ENCODE measurements around the gene TTC7B.
A peak's percentile ranks its signal among the peaks of the same experiment; 100 is the strongest.

Gene TTC7B

DNA sequence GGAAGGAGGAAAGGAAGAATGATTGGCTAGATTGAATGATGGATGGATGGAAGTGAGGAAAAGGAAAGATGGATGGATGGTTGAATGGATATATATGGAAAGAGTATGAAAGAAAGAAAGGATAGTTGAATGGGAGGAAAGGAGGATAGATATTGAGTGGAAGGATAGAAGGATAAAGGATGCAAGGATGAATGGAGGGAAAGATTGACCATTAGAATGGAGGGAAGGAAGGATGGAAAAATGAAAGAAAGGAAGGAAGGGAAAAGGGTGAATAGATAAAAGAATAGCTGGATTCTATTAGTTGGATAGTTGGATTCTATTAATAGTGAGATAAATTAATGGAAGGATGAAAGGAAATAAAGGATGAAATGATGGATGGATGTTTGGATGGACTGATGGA lies 313.5 kb downstream of the TTC7B start:
- no peak for DNase-seq

DNA sequence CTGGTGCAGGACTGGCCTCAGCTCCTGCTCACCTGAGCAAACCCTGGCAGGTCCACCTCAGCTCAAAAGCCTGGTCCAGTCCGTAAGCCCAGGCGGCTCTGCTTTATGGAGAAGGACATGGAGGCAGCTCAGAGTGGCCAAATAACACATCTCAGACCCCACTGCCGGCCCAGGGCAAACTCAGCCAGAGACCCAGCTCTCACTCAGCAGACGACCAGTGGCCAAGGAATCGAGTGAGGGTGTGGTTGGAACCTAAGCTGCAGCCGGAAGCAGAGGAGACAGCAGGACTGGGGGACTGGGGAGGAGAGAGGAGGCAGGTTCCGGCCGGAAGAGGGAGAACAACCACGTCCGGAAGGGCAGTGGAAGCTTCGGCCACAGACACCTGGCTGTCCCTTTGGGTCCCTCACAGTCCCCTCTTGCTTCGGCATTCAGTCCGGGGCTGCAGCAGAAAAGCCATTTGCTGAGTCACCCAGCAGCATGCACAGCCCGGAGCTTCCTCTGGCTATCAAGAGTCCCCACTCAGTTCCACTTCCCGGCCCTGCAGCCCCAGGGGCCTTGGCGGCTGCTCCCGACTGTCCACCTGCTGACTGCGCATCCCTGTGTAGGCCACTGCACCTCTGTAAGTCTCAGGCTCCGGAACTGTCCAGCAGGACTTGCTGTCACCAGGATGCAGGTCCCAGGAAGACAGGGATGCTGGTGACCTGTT lies 315.4 kb downstream of the TTC7B start:
- DNase-seq = peak; percentile 29 to 54 (median 38)

DNA sequence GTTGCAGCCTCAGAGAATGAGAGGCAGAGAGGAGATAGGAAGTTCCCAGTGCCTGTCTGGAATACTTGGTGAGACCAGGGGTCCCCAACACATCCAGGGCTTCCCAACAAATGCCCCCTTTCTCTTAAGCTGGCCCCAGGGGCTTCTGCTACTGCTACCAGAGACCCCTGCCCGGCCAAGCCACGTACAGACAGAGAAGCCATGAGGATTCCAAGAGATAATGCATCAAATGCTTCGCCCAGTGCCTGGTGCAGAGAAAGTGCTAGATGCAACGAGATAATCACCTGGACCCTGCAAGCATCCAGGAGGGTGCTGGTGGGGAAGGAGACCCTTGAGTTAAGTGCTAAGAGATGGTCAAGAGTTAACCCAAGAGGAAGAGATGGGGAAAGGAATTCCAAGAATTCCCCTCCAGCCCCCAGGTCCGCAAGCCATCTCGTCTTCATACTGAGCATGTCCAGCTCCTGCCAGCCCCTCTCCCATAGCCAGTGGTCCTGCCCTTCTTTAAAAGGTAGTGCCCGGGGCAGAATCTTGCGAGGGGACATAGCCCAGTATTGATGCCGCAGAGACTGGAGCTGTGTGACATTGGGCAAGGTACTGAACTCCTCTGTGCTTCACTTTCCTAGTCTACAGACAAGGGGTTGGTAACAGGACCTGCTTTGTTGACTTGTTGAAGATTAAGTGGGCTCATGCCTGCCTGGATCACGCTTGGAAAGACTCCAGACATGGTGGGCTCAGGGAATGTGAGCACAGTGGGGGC lies 316.1 kb downstream of the TTC7B start:
- DNase-seq = no peak

DNA sequence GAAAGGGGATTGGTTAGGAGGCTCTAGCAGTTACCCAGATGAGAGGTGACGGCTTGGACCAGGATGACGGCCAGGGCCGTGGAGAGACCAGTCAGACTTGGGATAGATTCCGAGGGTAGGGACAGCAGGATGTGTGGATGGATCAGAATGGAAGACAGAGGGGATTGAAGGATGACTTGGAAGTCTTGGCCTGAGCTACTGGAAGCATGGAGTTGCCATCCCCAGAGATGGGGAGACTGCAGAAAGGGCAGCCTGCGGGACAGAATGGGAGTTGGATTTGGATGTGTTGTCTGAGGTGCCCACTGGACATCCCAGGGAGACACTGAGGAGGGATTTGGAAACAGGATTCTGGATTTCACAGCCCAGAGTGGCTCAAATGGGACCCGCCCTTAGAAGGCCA lies 317.1 kb downstream of the TTC7B start:
- DNase-seq = no peak

DNA sequence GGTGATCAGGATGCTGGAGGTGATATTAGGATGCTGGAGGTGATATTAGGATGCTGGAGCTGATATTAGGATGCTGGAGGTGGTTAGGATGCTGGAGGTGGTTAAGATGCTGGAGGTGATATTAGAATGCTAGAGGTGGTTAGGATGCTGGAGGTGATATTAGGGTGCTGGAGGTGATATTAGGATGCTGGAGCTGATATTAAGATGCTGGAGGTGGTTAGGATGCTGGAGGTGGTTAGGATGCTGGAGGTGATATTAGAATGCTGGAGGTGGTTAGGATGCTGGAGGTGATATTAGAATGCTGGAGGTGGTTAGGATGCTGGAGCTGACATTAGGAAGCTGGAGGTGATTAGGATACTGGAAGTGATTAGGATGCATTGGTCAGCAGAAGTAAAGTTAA lies 318.0 kb downstream of the TTC7B start:
- DNase-seq = no peak

DNA sequence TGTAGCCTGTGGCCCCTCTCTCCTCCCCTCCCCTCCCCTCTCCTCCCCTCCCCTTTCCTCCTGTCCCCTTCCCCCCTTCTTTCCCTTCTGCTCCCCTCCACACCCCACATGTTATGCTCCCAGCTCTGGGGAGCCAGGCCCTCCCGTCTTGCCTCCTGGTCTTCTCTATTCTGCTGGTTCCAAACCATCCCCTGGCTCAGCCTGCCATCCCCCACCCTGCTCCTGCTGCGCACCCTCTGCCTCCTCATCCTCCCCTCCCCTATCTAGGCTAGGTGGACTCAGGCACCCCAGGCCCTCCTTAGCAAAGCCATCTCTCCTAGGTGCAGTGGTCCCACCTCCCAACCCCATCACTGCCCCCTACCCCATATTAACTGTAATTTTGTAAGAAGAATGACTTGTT lies 319.9 kb downstream of the TTC7B start:
- DNase-seq = no peak

DNA sequence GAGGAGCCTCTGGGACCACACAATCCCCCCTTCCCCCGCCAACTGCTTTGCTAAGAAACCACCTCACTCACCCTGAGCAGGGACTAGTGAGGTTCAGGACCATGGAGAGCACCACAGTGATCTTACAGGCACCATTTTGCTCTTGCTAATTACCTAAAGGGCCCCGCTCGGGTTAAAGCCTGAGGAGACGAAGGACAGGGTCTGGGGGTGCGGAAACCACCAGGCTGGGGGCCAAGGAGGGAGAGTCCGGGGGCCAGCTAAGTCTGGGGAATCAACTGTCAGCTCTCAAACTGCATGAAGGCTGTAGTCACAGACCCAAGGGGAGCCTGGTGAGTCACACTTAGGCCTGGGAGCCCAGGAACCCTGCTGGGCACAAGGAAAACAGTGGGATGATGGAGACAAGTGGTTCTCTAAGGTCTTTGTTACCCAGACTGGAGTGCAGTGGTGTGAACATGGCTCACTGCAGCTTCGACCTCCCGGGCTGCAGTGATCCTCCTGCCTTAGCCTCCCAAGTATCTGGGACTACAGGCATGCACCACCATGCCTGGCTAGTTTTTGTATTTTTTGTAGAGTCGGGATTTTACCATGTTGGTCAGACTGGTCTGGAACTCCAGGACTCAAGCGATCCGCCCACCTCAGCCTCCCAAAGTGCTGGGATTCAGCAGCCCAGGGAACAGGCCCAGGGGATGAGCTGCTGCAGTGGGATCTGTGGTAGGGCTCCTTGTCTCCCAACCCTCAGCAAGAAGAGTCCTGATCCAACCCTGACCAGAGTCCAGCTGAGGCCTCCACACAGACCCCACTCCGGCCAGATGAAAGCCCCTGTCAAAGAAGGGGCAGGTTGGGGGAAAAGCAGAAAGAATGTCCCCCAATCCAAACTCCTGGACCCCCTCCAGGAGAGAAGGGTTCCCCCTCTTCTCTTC lies 320.6 kb downstream of the TTC7B start:
- DNase-seq = peak; percentile 60 to 77 (median 74)

DNA sequence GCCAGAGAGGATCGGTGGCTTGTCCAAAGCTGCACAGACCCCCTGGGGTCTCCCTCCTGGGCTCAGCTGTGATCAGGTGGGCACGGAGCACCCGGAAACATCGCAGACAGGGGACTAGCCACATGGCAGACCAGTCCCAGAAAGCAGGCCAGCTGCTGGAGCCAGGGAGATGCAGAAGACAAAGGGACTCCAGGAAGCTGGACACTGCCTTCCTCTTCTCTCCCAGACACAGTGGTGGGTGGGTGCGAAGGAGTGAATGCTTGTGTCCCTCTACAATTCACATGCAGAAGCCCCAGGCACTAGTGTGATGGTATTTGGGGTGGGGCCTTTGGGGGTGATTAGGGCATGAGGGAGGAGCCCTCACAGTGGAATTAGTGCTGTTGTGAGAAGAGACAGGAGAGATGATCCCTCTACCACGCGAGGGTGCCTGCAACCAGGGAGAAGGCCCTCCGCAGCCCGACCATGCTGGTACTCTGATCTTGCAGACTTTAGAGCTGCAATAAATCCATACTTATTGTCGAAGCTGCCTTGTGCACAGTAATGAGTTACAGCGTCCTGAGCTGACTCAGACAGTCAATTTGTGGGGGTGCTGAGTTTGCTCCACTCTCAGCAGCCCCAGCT lies 324.2 kb downstream of the TTC7B start:
- DNase-seq = no peak

DNA sequence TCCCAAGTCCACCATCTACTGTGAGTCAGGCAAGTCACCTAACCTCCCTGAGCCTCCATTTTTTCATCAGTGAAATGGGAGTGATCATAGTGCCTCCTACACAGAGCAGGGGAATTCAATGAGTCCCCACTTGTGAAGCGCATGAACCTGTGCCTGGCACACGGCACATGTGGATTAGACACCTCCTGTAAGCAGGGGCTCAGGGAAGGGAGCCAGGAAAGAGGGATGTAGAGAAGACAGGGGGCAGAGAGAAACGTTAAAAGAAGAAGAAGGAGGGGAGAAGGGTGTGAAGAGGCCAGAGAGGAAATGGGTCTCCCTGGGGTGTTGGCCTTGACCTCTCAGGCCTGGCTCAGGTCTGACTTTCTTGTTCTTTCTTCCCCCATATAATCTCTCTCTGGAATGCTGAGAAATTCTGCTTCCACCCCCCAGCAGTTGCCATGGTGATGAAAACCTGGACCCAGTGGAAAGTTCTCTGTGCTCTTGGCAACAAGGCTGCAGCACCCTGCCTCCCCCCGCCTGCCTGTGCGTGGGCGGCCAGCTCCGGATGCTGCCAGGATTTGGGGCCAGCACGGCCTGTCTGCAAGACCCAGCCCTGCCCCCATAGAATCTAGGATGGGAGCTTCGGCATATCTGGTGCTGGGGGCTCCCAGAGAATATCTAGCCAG lies 324.9 kb downstream of the TTC7B start:
- no peak for DNase-seq

DNA sequence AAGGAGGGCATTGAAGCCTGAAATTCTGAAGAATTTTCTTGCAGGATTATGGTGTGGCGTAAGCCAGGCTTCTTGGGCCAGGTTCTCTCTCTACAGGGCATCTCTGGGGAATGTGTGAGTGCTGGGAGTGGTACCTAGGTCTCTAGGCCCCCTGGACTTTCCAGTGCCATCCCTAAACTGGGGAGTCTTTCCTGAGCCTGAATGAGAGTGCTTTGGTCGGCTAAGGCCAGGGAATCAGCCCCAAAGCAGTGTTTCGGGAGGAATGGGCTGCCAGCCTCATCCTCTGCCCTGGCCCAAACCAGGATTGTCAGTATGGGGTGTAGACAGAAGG lies 325.5 kb downstream of the TTC7B start:
- no peak for DNase-seq

DNA sequence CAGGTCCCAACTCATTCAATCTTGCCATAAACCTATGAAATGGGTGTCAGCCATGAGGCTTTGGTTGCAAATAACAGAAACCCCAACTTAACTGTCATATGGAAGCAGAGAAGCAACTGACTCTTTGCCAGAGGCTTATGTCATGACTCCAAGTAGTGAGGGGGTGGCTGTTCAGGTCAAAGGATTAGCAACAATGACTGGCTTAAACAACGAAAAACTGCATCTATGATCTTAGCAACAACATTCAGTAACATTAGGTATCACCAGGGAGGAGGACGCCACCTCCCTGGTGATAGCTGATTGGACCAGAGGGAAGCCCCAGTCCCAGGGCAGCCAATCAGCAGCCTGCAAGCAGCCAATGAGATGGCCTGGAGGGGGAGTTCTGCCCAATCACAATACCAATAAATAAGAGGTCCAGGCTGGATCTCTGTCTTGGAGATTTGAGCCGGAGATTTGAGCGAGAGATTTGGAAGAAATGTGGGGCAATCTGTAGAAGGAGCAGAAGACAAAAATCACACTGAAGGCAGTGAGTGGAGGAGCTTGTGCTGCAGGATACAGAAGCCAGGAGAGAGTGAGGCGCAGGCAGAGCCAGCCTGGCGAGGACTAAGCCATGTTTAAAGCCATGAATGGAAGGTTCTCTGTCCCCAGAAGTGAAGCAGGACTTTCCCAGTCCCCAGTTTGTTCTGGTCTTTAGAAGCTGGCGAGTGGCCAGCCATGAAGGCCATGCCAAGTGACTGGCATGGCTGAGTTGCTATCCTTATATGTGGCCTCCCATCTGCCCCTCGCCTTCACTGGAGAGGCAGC lies 326.1 kb downstream of the TTC7B start:
- peak in 1 of 3 donors; percentile 25 for DNase-seq

DNA sequence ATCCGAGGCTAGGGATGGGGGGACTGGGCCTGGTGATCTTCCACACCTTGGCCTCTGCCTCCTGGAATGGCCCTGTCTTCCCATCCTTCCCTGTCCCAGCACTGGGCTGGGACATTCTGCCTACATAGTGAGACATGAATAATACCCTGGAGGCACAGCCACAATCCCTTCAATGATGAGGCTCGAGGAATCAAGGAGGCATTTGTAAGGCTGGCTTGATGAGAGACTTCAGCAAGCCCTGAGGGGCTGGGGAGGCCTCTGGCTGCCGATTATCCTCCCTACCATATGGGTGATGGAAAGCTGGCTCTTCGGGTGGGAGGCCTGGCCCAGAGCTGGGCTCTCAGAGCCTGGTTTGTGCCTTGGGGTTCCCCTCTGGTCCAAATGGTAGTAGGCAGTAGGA lies 326.9 kb downstream of the TTC7B start:
- DNase-seq = no peak

DNA sequence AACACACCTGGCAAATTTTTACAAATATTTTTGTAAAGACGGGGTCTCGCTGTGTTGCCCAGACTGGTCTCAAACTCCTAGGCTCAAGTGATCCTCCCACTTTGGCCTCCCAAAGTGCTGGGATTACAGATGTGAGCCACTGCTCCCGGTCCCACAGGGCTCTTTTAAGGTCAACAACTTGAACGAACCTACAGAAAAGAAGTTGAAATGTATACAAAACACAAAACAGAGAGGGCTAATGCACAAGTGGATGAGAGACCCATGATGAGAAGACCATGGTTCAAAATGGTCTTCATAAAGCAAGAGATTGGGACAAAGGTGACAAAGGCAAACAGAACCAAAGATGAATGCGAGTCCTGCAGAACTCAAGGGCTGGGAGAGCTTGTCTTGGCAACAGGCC lies 328.0 kb downstream of the TTC7B start:
- DNase-seq = no peak

DNA sequence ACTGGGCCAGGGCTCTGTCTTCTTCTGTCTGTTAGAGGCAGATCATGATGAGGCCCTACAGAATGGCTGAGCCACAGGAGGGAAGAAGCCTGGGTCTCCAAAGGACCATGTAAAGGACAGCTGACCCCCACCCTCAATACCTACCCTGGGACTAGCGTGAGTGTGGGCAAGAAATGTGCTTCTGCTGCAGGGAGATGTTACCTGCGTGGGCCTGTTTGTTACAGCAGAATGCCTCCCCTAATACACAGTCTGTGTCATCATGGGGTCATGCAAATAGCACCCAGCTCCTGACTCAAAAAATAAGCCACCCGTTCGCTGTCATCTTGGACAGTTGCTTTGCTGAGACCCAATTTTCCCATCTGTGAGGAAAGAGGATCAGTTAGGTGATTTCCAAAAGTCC lies 328.8 kb downstream of the TTC7B start:
- no peak for DNase-seq

DNA sequence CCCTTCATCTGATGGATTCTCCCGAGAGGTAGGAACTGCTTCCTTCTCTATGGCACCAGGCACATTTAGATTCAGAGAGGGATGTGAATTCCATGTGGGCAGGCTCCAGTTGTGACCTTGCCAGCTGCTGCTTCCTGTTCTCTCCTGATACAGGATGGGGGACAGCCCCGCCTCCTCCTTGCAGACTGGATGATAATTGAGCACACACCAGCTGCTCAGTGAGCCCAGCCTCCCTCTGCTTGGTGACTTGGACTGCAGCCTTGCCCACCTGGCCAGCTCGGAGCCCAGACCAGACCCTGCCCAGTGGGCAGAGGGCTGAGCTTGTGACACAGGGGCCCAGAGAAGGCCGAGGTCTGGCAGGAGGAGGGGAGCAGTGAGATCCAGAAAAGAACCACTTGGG lies 329.2 kb downstream of the TTC7B start:
- no peak for DNase-seq

DNA sequence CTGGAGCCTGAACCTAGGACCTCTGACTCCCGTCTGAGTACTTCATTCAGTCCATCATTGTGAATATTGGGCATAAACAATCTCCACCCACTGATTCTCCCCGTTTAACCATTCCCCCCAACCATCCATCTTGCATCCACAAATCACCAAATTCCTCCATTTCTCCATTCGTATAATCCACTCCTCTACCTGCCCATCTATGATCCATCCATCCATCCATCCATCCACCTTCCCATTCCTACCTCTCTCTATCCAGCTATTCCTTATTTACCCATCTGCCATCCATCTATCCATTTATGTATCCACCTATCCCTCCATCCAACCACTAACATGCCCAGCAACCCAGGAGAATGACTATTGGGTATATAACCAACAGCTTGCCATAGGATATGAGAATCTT lies 331.9 kb downstream of the TTC7B start:
- DNase-seq = no peak

DNA sequence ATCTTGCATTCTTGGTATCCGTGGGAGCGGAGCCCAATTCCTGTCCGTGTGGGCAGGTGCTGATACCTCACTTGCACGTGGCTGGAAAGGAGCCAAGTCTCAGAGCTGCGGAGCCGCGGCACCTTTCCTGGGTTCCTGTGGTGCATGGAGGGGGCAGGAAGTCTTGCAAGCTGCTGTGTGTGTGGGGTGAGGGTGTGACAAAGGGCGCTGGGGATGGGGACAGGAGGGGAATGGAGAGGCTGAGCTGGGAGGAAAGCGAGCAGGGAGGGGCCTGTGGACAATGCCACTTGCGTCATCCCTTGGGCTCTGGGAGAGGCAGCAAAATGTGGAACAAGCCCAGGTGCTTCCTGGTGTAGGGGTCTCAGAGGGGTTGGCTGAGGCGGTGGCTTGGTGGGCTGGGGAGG lies 332.7 kb downstream of the TTC7B start:
- DNase-seq = no peak

DNA sequence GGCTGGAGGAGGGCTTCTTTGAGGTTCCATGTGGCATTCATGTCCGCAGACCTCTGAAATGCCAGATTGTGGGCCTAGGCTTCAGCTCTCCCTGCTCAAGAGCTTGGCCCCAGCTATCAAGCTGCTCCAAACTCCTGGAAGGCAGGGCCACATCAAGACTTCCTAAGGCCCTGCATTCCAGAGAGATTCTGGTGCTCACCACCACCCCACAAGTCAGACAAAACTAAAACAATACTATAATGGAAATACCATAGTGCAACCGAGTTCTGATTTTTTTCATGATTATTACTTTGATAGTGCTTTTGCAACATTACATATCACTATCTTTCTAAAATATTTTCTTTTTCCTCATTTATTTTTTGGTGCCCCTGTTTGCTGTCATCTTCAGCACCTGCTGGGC lies 333.1 kb downstream of the TTC7B start:
- no peak for DNase-seq

DNA sequence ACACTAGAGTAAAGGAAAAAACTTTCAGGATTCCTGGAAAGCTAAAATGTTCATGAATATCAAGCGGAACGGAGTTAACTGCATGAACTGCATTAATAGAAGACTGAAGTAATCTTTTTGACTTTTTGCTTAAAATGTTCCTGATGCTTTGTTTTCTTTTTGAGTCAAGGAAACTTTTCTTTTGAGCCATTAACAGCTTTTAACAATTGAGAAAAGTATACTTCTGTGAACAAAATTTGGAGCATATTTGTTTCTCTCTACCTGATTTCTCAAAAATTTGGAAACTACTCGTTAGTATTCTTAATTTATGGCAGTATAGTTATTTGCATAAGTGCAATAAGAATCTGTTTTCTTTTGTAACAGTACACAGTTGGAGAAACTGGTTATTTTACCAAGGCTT lies 340.9 kb downstream of the TTC7B start:
- DNase-seq = no peak
